ENCODE measurements around the gene SPHK1.

GRCh38 chr17:76416457-76416856 lies 32.0 kb downstream of the SPHK1 start:
- TF ChIP-seq IRF3 (IDR thresholded peaks at IDR 0.05; ENCODE audit: low read depth, low read length) (no peak), CTCF (IDR thresholded peaks at IDR 0.05) (no peak), USF1 (IDR thresholded peaks at IDR 0.05; ENCODE audit: borderline replicate concordance, low read depth) (no peak), ZBTB33 (IDR thresholded peaks at IDR 0.05; ENCODE audit: borderline replicate concordance, low read depth) (no peak)
